Adrenal gland (tissue), 5 donors: ENCODE data around the gene FGD2.

ENCODE experiments used
- POLR2A ChIP-seq, 2 donors: fragments of 450-650 bp; IDR thresholded peaks; one replicate each; pipeline ENCODE4 v1.6.1; 2017; ENCODE audit warnings: antibody characterized with exemption in 2 of 2, mild to moderate bottlenecking in 2 of 2, moderate library complexity in 1 of 2
- TF ChIP-seq, protein P1 (sequence below), 6 experiments: fragments of 450-650 bp in 4 of 6; fragments of 200-600 bp in 2 of 6; sonication (generic) in 1 of 6; IDR thresholded peaks; 1 replicate in 5 of 6; 2 replicates in 1 of 6; pipeline versions ENCODE4 v1.5.1 to v1.8.0; 2016 to 2021; ENCODE audit warnings: antibody characterized with exemption in 6 of 6, mild to moderate bottlenecking in 2 of 6, moderate library complexity in 1 of 6
- donor health status: DM: no; HTN: no; CAD: no.

- TF ChIP-seq, protein P1, sequence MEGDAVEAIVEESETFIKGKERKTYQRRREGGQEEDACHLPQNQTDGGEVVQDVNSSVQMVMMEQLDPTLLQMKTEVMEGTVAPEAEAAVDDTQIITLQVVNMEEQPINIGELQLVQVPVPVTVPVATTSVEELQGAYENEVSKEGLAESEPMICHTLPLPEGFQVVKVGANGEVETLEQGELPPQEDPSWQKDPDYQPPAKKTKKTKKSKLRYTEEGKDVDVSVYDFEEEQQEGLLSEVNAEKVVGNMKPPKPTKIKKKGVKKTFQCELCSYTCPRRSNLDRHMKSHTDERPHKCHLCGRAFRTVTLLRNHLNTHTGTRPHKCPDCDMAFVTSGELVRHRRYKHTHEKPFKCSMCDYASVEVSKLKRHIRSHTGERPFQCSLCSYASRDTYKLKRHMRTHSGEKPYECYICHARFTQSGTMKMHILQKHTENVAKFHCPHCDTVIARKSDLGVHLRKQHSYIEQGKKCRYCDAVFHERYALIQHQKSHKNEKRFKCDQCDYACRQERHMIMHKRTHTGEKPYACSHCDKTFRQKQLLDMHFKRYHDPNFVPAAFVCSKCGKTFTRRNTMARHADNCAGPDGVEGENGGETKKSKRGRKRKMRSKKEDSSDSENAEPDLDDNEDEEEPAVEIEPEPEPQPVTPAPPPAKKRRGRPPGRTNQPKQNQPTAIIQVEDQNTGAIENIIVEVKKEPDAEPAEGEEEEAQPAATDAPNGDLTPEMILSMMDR (IDR thresholded peaks at IDR 0.05), result peak in 5 of 6 experiments; percentile 12 to 37 (median 26)
- no peak for TF ChIP-seq POLR2A (IDR thresholded peaks at IDR 0.05)
Observed at GRCh38 chr6:37021356-37022129, 16.1 kb downstream of the FGD2 start.
